Left renal pelvis (tissue), 4 donors: ENCODE data around the gene BRI3. TPM values are rescaled to one million over a fixed set of nuclear protein-coding genes. Genes with fewer than 3 reads are reported as not detected.

Experiments used
- DNase-seq, 4 donors: peaks; one replicate each; pipeline ENCODE4 v3.0.0-alpha.2; 2013; ENCODE audit warnings: low read depth in 4 of 4, low spot score in 3 of 4
- polyA plus RNA-seq, 4 donors: library from polyadenylated mRNA; unstranded; fragments of 120-200 nt; gene quantifications; one replicate each; pipeline ENCODE4 v1.2.1, GENCODE V29; 2013; ENCODE audit not compliant: insufficient read length in 4 of 4

BRI3 gene
- polyA plus RNA-seq, 4 donors: 81.7 to 109 (median 96.0) TPM

DNA sequence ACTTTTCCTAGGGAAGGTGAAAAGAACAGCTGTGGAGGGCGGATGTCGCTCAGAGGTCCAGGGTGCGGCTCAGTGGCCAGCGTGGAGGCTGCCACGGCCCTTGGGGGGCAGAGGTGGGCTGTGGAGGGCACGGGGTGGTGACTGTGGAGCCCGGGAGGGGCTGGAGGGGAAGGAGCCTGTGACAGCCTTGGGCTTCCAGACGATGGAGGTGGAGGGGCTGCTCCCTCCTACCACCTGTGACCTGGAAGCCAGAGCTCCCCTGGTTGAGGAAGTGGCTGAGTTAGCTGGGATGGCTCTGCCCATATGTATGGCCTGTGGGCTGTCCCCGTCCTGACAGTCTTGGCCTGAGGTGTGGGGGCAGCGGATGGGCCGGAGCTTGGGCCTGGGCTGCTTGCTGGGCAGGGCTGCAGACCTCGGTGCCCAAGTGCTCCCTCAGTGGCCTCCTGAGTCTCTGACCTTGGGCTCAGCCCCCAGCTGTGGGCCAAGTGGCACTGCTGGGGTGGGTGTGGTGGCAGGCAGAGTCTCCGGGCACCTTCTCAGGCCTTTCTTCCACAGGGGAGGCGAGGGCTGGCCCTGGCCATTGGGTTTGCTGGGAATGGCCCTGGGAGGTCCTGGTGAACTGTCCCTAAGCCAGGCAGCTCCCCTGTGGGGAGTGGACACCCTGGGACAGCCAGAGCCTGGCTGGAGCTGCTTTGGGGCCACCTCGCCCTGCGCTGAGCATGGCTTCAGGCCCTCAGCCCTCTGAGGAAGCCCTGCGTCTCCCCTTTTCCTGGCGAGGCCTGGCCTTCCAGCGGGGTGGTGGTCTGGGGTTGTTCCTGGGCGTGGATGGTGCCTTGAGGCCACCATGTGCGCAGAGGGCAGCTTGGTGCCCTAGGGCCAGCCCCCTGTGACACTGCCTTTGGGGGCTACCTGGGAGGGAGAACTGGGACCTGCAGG is 3.9 kb downstream of the BRI3 start:
- no peak for DNase-seq

DNA sequence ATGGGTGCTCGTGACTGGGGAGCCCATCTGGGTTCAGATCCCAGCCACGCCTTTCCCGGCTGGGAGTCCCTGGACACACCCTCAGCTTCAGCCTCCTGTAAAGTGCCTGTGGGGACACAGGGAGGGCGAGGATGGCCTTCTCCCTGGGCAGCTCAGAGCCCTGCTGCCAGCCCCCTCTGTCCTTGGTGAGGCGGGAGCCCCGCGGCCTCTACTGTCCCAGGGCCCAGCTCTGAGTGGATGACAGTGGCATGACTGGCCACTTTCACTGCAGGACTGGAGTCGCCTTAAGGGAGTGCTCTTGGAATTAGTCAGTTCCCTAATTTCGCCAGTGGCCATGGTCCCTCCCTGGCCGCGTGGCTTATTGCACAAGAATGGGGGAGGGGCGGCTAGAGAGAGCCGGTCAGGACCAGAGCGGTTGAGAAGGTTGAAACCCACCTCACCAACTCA is 4.6 kb downstream of the BRI3 start:
- no peak for DNase-seq

DNA sequence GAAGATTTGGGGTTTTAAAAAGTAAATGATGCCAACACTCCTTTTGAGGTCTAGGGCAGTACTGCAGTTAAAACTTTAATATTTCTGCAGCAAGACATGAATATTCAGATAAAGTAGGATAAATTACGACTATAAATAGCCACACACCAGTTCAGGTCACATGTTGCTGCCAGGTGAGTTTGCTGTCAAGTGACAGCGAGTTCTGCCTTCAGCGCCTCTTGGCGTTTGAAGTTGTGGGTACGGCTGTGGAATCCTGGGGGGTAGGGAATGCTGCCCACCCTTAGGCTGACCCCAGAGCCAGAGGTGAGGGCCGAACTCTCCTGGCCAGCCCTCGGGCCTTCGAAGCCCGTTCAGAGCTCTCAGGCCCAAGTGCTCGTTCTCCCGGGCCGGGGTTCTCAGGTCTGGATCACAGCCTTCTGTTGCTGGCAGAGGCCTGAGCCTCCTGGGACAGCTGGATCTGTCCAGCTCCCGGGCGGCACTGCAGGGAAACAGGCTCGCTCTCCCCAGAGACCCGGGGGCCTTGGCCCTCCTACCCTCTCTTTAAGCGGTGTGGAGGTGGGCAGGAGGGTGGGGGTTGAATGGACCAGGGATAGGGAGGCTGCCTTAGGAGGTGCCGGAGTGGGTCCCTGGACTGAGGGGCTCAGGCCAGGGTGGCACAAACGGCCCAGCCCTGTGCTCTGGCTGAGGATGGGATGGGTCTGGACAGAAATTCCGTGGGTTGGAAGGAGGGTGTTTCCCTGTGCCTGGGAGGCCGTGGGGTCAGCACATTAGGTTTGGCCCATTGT is 5.4 kb downstream of the BRI3 start:
- no peak for DNase-seq

DNA sequence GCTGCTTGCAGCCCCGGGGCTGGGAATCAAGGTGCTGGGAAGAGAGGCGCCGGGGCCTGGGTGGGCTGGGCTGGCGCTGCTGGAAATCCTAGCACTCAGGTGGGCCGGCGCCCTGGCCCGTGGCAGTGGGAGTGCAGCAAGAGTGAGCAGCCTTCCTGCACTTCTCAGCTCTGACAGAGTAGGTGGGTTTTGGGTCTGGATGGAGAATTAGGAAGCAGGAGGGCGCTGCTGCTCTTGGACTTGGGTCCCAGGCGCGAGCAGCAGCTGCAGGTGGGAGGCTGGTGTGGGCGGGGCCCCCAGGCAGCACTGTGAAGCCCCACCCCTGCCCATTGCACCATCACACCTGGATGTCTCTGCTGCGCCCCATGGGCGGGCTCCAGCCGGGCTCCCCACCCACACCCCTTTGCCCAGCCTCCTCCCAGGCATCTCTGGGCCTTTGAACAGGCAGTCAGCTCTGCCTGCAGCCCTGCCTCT is 6.0 kb downstream of the BRI3 start:
- DNase-seq: no peak

DNA sequence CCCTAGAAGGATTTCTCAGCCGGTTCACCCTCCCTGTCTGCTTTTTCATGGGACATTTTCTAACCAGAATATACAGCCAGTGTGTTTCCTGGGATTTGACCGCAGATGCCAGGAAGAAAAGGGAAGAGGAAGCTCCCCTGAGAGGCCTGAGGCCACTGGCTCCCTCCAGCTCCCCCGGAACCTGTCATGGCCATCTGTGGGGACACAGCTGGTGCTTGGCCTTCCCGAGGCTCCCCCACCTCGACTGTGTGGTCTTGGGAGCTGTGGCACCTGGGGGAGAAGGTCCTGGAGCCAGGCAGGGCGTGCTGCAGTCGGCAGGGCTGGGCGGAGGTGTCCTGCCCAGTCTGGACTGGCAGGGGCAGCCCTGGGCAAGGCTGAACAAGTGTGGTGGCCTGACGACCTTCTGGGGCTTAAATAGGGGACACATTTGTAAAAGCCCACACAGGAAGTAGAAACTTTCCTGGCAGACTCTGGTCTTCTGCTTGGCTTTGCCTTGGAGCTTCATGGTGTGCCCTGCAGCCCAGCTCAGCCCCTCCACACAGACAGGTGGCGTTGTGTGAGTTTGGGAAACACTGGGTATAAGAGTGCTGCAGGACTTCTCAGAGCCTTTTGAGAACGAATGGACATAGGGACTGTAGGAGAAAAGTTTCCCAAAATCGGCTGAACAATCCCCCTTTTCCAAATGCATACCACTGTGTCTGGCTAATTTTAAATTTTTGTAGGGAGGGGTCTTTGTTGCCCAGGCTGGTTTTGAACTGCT is 6.8 kb downstream of the BRI3 start:
- no peak for DNase-seq

DNA sequence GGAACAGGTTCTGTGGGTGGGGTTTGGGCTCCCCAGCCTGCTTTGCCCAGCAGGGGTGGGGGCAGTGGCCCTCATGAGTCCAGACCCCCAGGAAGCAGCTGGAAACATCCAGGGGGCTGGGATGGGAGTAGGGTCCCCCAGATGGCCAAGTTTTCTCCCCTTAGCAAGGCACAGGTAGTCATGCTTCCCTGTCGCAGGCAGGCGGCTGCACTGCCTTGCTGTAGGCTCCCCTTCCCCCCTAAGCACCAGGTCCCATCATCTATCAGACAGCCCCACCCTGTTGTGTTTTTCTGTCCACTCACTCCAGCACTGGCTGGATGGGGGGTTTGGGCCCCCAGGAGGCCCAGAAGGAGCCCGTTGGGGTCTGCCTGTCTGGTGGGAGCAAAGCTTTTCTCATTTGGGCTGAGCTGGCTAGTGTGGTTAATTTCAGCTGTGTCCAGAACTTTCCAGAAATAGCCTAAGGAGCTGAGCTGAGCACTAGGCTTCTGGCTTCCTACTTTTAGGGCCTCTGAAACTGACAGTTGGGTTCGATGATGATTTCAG is 7.9 kb downstream of the BRI3 start:
- DNase-seq: no peak

DNA sequence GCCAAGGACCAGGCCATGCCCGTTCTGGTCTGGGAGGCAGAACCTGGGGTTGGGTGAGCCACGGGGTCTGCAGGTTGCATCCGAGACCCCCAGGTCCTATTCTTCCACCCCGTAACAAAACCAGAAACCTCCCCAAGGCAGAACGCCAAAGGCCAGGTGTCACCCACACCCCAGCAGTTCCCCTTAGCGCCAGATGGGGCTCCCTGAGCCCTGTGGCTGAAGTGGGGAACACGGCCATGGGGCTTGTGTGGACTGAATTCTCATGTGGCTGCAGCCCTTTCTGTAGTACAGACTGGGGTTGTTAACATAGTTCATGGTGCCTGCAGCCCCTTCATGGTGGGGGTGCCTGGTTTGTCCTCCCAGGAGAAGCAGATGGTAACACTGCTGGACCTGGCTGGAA is 10.2 kb downstream of the BRI3 start:
- no peak for DNase-seq

DNA sequence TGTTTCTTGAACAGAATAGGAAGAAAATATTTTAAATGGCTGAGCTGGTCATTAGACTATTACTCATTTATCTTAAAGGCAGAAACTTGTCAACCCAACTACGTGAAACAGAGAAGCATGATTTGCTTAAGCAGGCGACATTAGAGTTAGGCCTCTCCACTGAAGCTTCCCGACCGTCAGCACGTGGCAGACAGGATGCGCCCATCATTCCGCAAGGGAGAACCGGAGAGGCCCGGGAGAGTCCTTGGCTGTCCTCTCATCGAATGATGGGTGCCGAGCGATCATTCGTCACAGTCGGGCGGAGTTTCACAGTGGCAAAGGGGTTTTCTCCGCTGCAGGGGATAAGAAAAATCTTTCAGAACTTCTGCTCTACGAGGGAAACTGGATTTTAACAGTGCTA is 11.8 kb downstream of the BRI3 start:
- no peak for DNase-seq

DNA sequence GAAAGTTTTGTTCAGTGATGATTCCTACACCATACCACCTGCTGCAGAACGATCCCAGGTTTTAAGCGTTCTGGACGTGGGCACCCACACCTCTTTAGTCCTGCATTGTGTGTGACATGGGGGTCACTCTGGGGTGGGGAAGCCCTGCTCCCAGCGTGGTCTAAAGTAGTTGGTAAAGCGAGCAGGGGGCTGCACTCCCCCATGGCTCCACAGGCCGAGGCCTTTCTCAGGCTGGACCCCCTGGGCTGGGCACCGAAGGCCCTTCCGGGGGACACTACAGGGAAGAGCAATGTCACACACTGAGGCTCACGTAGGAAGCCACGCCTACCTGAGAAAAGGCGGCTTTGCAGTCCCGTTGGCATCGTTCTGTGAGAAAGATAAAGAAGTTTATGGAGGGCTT is 12.3 kb downstream of the BRI3 start:
- DNase-seq: no peak

DNA sequence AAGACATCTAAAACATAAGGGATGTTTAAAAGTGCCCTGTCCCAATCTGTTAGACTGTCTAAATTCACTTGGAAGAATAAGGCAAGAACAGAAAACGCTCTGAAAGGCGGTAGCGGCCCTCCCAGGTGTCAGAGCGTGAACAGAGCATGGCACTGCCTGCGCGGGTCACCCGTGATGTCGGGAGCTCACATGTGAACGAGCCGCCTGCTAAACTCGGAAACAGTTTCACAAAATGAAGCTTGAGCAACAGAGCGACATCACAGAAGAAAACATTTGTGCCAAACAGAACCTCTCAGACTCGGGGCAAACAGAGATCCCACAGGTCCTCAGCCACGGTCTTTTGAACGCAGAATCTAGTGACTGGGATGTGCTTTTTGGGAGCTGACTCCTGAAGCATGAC is 12.8 kb downstream of the BRI3 start:
- no peak for DNase-seq

DNA sequence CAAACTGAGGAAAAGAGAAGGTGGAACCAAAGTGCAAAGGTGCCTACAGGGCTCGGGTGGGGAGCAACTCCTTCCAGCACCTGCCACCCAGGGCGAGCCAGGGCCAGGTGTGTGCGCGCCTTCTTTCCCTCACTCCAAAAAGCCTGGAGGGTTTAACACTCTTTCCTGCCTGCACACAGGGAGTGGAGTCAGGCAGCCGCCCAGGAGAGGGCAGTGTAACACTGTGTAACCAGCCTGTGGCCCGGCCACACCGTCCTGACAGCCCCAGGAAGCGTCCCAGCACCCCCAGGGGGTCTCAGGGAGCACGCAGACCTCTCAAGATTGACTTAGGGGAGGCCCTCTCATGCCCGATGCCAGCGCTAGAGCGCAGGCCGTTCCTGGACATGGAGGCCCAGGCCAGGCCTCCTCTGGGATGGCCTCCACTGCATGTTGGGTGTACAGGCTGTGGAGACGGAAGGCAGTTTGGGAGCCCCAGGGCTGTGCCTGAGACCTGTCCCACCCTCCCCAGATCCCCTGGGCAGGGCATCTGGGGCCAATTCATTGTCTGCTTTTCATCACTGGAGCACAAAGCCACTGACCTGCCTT is 13.4 kb downstream of the BRI3 start:
- no peak for DNase-seq

DNA sequence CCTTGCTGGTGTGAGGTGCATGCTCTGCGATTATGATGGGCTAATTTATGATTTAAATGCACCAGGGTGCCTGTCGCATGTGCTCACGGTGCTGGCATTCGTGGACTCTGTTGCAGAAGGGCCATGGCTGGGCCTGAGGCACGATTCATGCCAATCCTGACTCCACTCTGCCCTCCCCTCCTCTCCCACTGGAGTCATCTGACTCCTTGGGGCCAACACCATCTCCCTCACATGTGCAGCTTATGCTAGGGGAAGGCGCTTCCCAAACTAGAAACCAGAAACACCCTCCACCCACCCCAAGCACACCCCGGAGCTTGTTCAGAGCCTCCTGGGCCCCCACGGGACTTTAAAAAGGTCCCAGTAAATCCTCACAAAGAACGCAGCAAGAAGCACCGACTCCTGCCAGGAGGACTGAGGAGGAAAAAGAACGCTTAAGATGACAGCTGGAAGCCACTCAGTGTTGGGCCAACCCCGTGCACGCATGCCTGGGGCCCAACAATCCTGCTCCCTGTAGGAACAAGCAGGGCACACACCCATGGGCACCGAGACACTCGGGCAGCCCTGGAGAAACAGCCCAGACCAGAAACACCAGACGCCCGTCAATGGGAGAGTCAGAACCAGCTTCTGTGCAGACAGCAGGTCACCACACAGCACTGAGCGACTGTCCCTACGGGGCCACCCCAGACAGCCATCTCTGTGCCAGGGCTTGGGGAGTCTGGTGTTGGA is 14.1 kb downstream of the BRI3 start:
- no peak for DNase-seq

DNA sequence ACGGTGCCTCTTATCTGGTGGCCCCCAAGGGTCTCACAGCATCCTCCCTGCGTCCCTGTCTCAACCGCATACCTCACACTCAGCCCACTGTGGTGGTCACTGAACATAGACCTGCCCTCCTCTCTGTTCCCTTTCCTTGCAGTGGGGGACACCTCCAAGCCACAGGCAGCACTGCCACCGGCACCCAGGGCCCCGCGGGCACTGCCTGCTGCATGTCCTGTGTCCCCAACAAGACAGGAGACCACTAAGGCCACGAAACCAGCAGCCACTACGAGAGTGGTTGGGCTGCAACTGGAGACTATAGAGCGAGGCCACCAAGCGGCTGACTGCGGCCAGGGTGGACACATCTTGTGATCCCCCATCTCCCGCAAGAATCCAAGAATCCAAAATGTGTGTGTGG is 15.3 kb downstream of the BRI3 start:
- no peak for DNase-seq

DNA sequence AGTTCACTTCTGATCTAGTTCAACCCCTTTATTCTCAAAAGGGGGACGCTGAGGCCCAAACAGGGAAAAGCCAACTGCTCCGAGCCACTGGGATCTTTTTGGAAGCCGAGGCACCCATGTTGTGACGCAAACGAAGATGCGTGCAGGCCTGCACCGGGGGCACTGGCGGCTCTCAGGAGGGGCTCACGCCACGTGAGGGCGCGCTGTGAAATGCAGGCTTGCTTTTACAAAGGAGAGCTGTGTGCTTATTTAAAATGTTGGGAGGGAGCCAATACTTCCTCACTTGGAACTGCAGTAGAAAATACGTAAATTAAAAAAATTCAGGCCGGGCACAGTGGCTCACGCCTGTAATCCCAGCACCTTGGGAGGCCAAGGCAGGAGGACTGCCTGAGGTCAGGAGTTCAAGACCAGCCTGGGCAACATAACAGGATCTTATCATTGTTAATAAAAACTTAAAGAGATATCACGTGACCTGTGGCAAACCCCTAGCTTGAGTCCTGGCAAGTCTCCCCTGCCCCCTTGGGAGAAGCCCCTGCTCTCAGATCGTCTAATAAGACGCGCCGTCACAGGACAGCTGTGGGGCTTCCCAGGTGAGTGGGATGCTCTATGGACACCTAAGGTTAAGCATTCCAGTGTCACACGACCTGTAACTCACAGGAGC is 16.3 kb downstream of the BRI3 start:
- DNase-seq: no peak

DNA sequence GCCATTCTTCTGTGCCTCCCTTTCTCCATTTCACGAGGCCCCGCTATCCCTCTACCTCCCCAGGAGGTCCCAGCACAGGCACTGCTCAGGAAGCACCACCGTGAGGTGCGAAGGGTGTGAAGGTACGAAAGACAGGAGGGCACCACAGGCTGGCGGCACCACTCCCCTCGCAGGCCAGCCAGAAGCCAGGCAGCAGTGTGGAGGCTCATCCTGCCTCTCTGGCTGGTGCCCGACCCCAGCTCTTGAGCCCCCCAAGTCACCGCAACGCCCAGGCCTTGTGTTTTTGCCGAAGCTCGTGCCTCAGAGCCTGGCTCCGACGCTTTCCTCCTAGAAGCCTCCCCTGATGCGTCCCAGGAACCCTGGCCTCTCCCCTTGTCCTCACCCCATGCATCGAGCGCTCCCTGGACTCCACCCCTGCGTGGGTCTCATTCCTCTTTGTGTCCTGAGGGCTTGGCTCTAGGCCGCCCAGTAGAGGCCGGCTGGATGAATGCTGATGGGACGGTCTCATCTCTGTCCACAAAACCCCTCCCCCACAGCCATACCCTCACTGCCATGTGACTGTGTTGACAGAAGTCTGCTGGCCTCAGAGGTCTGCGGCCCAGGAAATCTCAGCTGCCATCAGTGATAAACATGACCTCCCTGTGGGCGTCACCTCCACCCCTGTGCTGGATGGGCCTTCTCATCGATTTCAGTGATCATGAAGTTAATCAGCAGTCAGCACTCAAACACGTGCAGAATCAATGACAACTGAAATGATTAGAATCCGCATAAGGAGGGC is 19.3 kb downstream of the BRI3 start:
- no peak for DNase-seq

DNA sequence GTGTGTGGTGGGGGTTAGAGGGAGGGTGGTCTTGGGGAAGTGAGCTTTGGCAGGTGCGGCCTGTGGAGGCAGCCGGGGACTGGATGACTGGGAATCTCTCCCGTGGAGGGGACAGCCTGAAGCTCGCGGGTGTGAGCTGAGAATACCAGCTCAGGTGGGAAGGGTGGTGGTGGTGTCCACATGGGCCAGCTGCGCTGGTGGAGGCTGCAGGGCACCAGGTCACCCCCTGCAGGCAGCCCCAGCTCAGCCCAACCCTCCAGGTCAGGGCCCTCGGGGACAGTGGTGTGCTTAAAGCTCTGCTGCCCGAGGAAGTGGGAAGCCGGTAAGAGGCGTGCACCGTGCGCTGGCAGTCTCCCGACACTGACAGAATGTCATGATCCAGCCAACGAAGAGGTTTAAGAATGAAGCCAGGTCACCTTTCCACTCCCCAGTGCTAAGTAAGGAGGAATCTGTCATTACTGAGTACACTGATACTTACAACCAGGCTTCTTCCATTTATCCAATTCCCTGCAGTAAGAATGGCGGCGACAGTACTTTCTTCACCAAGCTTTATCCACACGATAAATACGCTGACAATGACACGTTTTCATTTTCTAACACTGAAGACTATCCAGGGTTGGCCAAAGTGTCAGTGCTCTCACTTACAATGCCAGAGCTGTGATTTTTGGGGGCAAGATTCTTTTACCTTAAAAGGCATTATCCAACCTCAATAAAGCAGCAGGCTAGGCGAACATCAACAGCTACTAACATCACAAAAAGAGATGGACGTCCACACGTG is 20.4 kb downstream of the BRI3 start:
- no peak for DNase-seq

DNA sequence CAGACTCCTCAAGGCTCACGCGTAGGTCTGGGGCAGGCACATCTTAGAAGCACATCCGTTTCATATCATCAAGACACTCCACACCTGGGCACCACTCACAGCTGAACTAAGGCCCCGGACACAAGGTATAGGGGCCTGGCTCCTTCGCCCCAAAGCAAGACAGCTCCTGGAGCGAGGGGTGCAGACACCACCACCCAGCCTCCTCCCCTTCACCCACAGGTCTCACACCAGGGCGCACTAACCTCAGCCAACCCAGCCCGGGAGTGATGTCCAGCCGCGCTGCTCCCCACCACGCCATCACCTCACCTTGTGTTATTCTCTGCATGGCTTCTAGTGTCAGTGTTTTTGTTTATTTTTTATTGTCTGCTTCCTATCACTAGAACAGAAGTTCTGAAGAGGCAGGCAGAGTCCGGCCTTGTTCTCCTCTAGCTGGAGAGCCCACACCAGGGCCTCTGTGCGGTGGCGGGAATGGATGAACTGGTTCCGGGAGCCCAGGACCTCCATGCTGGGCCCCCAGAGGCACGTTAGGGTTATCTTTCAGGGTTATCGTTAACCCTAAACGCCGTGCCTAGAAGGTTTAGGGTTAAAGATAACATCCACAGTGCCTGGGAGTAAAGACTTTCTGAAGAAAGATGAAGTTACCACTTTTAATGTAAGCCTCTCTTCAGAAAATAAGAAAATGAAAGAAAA is 21.8 kb downstream of the BRI3 start:
- DNase-seq: no peak
